ENCODE data around the gene MICOS13.

MICOS13 gene

DNA sequence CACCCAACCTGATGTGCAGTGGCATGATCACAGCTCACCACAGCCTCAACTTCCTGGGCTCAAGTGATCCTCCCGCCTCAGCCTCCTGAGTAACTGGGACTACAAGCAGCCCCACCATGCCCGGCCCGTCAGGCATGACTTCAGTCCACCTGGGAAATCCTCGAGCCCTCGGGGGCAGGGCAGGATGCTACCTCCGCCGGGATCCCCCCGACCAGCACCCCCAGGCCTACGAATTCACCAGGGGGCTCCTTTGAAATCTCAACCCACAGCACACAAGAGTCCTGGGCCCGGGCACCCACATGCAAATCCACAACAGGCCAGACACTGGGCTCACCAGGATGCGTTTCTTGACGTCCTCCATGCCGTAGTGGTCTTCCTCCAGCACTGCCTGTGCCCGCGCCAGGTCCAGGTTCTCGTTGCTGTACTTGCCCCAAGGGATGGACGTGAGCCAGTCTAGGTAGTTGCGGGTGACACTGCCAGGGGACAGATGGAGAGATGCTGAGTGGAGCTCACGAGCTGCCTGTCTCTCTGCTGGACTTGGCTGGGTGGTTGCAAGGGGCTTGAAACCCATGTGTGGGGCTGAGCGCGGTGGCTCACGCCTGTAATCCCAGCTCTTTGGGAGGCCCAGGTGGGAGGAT, 20.3 kb upstream of the MICOS13 start:
- DNase-seq: no peak

DNA sequence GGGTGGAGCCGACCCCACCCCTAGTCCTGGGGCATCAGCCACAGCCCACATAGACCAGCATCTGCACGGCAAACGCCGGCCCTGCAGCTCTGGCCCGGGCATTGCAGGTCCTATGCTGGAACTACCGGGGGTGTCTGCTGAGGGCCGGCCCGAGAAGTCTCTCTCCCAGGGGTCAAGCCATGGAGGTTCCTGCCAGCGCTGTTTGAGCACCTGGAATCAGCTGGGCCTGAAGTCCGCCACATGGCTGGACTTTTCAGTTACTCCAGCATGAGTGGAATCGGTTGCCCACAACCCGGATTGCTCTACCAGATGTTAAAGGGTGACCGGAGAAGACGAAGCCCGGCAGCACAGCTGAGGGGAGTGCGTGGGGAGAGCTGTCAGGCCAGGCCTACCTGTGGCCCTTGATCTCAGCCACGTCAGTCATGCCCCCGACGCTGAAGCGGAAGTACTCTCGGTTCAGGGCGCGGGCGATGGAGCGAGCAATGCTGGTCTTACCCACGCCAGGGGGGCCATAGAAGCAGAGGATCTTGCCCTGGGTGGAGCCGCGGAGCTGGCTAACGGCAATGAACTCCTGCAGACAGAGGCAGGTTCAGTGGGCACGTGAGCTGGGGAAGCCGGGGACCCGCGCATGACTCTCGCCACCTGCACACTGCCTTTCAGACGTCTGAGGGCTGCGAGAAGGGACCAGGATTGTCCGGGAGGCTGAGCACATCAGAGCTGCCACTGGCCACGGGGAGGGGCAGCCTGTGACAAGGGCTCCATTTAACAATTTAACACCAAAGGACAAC, 18.5 kb upstream of the MICOS13 start:
- DNase-seq: no peak

GRCh38 chr19:5697890-5698634, 17.7 kb upstream of the MICOS13 start:
- no peak for DNase-seq

GRCh38 chr19:5697022-5697889, 16.9 kb upstream of the MICOS13 start:
- DNase-seq: no peak

DNA sequence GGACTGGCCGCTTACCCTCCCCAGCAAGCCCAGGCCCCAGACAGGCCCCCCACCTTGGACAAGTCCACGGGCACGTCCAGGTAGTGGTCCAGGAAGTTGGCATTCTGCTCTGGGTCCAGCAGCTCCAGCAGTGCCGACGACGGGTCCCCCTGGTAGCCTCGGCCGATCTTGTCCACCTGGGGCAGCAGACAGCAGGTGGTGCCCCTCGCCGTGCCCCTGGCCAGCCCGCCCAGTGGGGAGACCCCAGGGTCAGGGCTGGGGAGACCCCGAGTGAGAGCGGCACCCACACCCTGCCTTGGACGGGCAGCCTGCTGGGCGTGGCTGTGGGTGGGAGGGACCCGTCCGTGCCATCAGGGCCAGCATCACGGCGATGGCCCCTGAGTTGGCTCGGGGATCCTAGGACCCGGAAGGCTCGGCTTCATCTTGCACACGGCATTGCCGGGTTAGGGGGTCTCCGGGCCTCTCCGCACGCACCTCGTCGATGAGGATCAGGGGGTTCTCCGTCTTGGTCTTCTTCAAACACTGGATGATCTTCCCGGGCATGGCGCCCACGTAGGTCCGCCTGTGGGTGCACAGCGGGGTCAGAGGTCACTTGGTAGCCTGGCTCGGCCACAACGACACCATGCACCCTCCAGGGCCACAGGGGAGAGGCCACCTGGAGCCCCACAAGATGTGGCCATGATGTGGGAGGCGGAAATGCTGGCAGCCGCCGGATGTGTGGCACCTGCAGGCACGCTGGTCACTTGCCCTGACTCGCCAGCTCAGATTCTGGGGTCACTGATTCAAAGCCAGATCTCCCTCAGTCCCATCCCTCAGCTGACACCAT, 16.1 kb upstream of the MICOS13 start:
- no peak for DNase-seq

DNA sequence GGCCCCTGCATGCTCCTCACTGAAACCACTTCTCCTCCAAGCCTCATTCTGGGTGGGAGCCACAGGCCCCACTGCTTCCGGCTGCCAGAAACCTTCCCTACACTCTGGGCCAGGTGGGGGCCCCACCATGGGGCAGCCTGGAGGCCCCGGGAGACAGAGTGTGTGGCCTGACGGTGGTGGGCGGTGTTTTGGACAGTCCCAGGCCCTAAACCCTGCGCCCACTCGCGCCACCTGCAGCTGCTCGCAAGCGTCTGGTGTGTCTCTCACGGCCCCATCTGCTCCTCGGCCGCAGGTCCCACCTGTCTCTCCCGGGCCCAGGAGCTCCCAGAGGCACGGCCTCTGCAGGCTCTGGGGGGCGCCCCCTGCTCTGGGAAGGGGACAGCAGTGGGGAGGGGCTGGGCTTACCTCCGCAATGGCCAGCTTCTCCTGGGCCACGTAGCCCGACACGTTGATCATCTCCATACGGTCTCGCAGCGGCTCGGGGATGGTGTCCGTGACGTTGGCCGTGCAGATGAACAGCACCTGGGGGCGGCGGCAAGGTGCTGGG, 15.4 kb upstream of the MICOS13 start:
- no peak for DNase-seq

GRCh38 chr19:5694956-5695648, 14.8 kb upstream of the MICOS13 start:
- no peak for DNase-seq

DNA sequence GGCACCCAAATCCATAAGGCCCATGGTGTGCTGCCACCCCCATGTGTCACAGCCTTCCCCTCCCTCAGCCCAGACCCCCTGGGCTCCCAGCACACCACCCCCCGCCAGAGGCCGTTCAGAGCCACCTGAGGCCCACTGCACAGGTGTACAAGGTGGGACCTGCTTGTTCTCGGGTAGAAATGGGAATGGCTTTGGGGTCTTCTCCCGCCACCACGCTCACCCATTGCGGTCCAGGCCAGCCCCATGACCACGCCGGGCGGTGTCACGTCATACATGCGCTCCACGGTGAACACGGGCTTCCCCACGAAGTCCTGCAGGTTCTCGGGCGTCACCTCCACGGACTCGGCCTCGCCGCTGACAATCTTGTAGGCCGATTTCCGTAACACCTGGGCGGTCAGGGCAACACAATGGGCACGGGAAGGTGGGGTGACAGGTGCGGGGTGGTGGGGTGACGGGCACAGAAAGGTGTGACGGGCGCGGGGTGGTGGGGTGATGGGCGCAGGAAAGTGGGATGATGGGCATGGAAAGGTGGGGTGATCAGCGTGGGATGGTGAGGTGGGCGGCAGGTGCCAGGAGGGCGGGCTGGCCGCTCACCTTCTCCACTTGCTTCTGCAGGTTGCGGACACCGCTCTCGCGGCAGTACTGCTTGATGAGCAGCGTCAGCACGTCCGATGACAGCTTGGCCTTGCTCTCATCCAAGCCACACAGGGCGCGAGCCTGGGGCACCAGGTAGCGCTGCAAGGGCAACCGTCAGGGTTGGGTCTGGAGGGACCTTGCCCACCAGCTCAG, 14.0 kb upstream of the MICOS13 start:
- no peak for DNase-seq

GRCh38 chr19:5693195-5694166, 13.2 kb upstream of the MICOS13 start:
- DNase-seq: no peak

DNA sequence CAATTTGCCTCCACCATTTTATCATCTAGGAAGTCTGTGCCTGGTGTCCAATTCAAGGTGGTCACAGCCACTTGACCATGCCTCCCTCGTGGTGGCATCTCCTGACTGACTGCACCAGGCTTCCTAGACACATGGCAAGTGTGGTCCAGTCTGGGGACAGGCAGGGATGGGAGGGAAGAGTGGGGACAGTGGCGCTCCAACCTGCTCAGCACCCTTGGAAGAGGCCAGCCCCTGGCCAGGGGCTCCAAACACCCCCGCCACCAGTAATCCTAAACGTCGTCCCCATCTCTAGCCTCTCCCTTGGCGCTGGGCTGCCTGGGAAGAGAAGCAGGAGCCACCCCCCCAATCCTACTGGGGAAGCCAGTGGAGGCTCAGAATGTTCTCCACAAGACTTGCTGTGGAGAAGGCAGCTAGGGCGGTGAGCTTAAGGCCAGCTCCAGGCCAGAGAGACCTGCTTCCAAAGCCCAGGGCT, 12.4 kb upstream of the MICOS13 start:
- DNase-seq: no peak

DNA sequence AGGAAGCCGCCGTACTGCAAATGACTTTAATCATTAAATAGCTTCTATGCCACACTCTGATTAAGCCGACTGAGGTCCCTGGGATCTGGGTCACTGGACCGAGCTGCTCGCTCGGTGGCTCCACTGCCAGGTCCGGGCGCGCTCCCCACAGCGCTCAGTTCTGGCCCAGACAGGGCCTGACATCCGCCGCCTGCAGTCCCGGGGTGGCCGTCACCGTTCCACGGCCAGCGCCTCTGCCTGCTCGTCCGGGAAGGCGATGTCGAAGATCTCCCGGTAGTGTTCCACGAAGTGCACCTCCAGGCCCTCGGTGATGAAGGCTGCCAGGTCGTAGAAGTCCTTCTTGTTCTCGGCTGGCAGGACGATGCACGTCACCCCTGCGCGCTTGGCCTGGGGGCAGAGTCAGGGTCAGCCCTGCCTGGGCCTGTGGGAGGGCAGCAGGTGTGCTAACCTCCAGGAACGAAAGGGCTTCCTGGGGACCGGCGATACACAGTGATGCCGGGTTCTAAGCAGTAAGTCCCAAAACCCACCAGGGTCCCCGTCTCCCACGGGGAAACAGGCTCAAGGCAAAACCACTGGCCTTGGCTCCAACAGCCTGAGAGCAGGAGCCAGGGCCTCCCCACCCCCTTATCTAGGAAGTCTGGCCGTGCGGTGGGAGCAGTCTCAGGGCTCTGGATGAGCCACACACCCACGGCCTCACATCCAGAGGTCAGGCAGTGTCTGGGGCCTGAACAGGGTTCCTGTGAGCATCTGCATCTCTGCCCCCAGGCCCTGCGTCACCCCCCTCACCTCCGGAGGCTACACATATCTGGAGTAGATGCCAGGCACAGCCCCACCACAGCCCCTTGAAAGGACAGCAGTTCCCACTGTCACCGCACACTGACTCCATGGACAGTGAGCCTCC, 11.8 kb upstream of the MICOS13 start:
- DNase-seq: peak in 5 of 56 donors; percentile 38 to 49 (median 43)

GRCh38 chr19:5690955-5691821, 10.9 kb upstream of the MICOS13 start:
- DNase-seq: peak in 24 of 56 donors; percentile 5 to 52 (median 32)

DNA sequence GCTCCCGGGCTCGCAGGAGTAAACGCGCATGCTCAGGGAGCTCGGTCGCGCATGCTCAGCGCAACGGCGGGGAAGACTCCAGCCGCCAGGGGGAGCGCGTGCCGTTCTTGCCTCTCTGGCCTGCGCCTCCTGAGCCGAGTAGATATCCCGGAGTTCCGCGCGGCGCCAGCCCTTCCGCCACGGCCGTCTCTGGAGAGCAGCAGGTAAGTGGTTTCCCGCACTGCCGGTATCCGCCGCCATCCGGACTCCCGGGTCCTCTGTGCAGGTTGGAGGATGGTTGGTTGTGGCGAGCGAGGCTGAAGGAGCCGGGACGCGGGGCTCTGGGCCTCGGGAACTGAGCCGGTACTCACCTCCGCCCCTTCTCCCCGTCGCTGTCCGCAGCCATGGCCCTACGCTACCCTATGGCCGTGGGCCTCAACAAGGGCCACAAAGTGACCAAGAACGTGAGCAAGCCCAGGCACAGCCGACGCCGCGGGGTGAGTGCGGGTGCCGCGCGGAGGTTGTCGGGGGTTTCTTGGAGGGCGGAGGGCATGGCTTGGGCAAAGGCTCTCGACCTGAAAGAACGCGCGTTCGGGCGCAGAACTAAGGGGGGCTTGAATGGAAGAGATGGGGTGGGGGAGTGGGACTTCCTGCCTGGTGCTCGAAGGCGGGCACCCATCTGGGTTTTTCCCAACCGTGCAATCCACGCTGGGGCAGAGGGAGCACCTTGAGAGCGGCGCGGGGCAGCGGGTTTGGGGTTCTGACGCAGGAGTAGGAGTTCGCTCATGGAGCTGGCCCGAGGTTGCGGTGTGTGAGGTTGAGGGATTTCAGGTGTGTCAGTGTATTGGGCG, 10.0 kb upstream of the MICOS13 start, which contains the start of gene RPL36:
RPL36 (plus strand) TSS at position 171 of the 830 bp plus-strand sequence; CDS start at position 384, 213 bp downstream.
- DNase-seq: peak; percentile 78 to 98 (median 94)

Data from nucleus accumbens (tissue), 56 donors.